ENCODE measurements around the gene FERMT3.
A peak's percentile ranks its signal among the peaks of the same experiment; 100 is the strongest.

The FERMT3 gene

DNA sequence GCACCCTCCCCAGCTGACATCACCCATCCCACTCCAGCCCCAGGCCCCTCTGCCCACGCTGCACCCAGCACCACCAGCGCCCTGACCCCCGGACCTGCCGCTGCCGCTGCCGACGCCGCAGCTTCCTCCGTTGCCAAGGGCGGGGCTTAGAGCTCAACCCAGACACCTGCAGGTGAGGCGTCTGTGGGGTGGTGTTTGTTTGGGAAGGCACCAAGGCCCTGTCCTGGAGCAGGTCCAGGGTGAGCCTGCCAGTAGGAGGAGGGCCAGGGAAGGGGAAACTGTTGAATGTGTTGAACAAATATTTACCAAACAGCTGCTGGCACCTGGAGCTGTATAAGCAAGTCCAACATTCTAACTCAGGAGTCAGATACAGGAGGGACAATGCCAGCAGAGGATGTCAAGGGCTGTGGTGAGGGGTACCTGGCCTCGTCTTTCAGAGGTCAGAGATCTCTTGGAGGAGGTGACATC lies 31.0 kb downstream of the FERMT3 start:
- Histone ChIP-seq H3K27ac (no peak overlapping the region), H3K27me3 (ENCODE audit: insufficient read depth, low read depth, severe bottlenecking) (no peaks in the 10 kb centered on the region)

DNA sequence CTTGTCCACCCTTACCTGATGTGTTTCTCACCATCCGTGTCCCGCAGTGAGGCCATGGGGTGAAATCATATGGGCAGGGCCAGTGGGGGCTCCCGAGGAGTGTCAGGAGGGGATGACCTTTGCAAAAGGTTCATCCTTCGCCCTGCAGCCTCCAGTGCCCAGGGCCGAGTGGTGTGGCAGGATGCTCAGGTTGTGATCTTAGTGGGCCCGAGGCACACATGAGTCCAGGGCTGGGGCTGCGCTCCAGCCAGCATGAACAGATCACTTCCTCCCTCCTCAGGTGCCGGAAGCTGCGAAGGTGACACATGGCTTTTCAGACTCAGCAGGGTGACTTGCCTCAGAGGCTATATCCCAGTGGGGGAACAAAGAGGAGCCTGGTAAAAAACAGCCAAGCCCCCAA lies 31.6 kb downstream of the FERMT3 start:
- Histone ChIP-seq H3K36me3 (peaks cover 25% of the 10 kb centered on the region), H3K4me3 (ENCODE audit: low read depth, low read length) (no peak overlapping the region), H3K9me3 (ENCODE audit: severe bottlenecking) (no peaks in the 10 kb centered on the region), H3K27me3 (ENCODE audit: insufficient read depth, low read depth, severe bottlenecking) (no peaks in the 10 kb centered on the region), H3K27ac (no peak overlapping the region)
- TF ChIP-seq, protein P1, sequence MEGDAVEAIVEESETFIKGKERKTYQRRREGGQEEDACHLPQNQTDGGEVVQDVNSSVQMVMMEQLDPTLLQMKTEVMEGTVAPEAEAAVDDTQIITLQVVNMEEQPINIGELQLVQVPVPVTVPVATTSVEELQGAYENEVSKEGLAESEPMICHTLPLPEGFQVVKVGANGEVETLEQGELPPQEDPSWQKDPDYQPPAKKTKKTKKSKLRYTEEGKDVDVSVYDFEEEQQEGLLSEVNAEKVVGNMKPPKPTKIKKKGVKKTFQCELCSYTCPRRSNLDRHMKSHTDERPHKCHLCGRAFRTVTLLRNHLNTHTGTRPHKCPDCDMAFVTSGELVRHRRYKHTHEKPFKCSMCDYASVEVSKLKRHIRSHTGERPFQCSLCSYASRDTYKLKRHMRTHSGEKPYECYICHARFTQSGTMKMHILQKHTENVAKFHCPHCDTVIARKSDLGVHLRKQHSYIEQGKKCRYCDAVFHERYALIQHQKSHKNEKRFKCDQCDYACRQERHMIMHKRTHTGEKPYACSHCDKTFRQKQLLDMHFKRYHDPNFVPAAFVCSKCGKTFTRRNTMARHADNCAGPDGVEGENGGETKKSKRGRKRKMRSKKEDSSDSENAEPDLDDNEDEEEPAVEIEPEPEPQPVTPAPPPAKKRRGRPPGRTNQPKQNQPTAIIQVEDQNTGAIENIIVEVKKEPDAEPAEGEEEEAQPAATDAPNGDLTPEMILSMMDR (IDR thresholded peaks at IDR 0.05; ENCODE audit: low read depth, low read length): no peak
- DNase-seq: no peak

More for the DNA sequence above, 31.0 kb downstream of the FERMT3 start:
- Histone ChIP-seq H3K9me3 (ENCODE audit: severe bottlenecking) (no peaks in the 10 kb centered on the region), H3K4me3 (ENCODE audit: low read depth, low read length) (no peak overlapping the region), H3K36me3 (peaks cover 22% of the 10 kb centered on the region)
- TF ChIP-seq, protein P1 (IDR thresholded peaks at IDR 0.05; ENCODE audit: low read depth, low read length): no peak
- no peak for DNase-seq

DNA sequence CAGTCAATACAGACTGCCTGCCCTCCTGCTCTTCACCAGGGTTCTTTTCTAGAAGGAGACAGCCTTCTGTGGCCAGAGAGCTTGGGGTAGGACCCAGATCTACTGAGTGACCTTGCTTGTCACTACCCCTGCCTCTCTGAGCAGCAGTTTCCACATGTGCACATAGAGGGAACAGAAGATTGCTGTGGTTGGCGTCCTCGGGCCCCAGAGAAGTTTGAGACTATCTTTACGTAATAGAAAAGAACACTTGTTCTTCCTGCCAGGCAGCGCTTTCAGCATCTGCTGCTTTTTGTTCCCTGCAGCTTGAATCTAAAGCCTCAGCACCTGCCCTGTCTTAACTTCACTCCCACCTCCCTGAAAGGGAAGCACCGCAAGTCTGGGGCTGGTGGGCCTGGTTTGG lies 32.5 kb downstream of the FERMT3 start:
- Histone ChIP-seq H3K36me3 (peaks cover 33% of the 10 kb centered on the region), H3K27ac (no peak overlapping the region)
- DNase-seq: no peak

DNA sequence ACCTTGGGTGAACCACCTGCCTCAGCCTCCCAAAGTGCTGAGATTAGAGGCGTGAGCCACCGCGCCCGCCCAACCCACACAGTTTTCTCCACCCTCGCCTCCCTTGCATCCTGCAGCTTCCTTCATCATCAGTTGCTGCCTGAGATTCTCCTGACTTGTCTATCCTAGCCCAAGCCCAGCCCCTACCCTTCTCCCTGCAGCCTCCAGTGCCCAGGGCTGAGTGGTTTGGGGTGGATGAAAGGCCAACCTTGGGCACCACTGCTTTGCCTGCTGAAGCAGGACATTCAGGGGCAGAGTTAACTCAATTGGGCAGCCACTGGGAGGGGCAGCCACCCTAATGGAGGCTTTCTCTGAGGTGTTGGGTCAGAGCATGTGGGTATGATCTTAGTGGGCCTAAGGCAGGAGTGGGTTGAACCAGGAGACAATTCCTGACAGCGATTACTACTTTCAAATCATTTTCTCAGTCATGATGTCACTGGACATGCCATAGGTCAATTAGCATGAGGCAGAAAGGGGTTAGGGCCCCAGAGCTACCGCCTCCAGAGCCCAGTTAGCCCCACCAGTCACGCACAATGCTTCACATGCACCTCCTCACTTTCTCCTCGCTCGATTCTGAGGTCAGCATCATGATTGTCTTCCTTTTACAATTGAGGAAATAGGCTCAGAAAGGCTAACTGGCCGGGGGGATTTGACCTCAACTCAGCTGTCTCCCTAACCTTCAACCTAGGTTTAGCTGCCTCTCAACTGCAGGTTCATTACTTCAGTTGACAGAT lies 33.3 kb downstream of the FERMT3 start:
- peaks cover 41% of the 10 kb centered on the region for H3K36me3 ChIP-seq
- peak overlapping the region; percentile 86 for H3K27ac ChIP-seq

More for the DNA sequence above, 32.5 kb downstream of the FERMT3 start:
- Histone ChIP-seq H3K27me3 (ENCODE audit: insufficient read depth, low read depth, severe bottlenecking) (no peaks in the 10 kb centered on the region), H3K4me3 (ENCODE audit: low read depth, low read length) (no peak overlapping the region), H3K9me3 (ENCODE audit: severe bottlenecking) (no peaks in the 10 kb centered on the region)
- TF ChIP-seq, protein P1 (IDR thresholded peaks at IDR 0.05; ENCODE audit: low read depth, low read length): no peak

DNA sequence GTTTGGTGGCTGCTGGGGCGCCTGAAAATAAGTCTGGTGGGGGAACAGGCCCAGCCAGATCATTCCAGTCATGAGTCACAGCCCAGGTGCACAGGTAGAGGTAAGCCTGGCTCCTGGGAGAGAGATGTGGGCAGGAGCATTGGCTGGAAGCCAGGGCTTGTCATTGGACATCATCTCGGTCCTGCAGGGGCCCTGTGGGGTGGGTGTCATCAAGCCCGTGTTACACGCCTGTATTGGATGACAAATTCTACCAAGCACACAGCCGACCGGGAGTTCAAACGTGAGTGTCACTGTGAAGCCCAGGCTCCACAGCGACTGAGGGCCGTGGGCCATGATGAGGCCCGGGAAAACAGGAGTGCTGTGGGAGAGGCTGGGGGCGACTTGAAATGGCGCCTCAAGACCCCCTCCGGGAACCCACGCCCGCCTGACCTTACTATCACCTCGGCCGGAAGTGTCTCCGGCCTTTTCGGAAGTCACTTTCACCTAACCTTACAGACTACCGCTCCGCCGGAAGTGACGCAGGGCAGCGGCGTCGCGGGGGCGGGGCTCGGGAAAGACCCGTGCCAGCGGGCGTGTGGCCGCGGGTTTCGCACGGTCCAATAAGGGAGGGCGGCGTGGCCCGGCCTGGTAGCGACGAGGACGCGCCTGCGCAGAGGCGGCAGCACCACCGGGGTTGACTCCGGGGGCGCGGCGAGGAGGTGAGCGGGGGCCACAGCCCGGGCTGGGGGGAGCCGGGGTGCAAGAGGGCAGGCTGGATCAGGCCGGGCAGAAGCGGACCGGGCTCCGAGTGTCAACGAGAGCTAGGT lies 34.1 kb downstream of the FERMT3 start, which contains the start of gene FKBP2:
Gene FKBP2, plus strand, starts transcription at position 661 of the 806 bp plus-strand sequence. CDS start 1,293 bp downstream, outside the sequence.
- peak within 1 kb of the TSS; percentile 86 for H3K27ac ChIP-seq
- H3K9me3 ChIP-seq (ENCODE audit: severe bottlenecking): no peaks in the 10 kb centered on the region
- H3K4me3 ChIP-seq (ENCODE audit: low read depth, low read length): peak within 1 kb of the TSS; percentile 82
- H3K36me3 ChIP-seq: peaks cover 45% of the 10 kb centered on the region
- no peaks in the 10 kb centered on the region for H3K27me3 ChIP-seq (ENCODE audit: insufficient read depth, low read depth, severe bottlenecking)
- TF ChIP-seq, protein P1 (IDR thresholded peaks at IDR 0.05; ENCODE audit: low read depth, low read length): no peak
- peak; percentile 95 for DNase-seq

More for the DNA sequence above, 33.3 kb downstream of the FERMT3 start:
- no peak for DNase-seq
- H3K4me3 ChIP-seq (ENCODE audit: low read depth, low read length): peak overlapping the region; percentile 82; the same call in 1 of the 2 replicates
- H3K9me3 ChIP-seq (ENCODE audit: severe bottlenecking): no peaks in the 10 kb centered on the region
- TF ChIP-seq, protein P1 (IDR thresholded peaks at IDR 0.05; ENCODE audit: low read depth, low read length): no peak
- H3K27me3 ChIP-seq (ENCODE audit: insufficient read depth, low read depth, severe bottlenecking): no peaks in the 10 kb centered on the region

All from WERI-Rb-1 (cell line).